ENCODE measurements around the gene IGIP. TPM values are rescaled to one million over a fixed set of nuclear protein-coding genes. Genes with fewer than 3 reads are reported as not detected.

IGIP gene
- total RNA-seq, 1 donor from 2014 or later: 1.6 TPM

GRCh38 chr5:140142856-140143255 lies 17.1 kb downstream of the IGIP start:
- no peak overlapping the region for H3K4me3 Mint-ChIP-seq
- H3K9me3 Mint-ChIP-seq: no peaks in the 10 kb centered on the region
- H3K4me1 ChIP-seq: peaks cover 6% of the 10 kb centered on the region
- H3F3A ChIP-seq (ENCODE audit: low read depth): no peaks in the 10 kb centered on the region
- H3K36me3 ChIP-seq: no peaks in the 10 kb centered on the region
- no peak overlapping the region for H3K27ac Mint-ChIP-seq
- no peaks in the 10 kb centered on the region for H3K9me3 ChIP-seq (ENCODE audit: low read depth)
- H3K27me3 Mint-ChIP-seq (ENCODE audit: insufficient read depth, low read depth): peaks cover 46% of the 10 kb centered on the region
- no peaks in the 10 kb centered on the region for H3K79me2 ChIP-seq (ENCODE audit: low read depth)
- H3K27ac ChIP-seq: no peak overlapping the region
- no peak overlapping the region for H3K4me2 ChIP-seq
- DNase-seq (ENCODE audit: low spot score): no peak
- H3K4me1 Mint-ChIP-seq: peaks cover 13% of the 10 kb centered on the region
- peaks cover 34% of the 10 kb centered on the region for H4K20me1 ChIP-seq (ENCODE audit: low read depth)
- H2AFZ ChIP-seq (replicated peaks): no peak overlapping the region
- peaks cover 41% of the 10 kb centered on the region for H3K27me3 ChIP-seq
- H3K4me3 ChIP-seq: no peak overlapping the region
- no peaks in the 10 kb centered on the region for H3K36me3 Mint-ChIP-seq
- H3K9ac ChIP-seq: no peak overlapping the region
- TF ChIP-seq CTCF (IDR thresholded peaks at IDR 0.05) (no peak), EZH2 (IDR thresholded peaks at IDR 0.05) (no peak), EZH2phosphoT487 (IDR thresholded peaks at IDR 0.05) (no peak)

DNA sequence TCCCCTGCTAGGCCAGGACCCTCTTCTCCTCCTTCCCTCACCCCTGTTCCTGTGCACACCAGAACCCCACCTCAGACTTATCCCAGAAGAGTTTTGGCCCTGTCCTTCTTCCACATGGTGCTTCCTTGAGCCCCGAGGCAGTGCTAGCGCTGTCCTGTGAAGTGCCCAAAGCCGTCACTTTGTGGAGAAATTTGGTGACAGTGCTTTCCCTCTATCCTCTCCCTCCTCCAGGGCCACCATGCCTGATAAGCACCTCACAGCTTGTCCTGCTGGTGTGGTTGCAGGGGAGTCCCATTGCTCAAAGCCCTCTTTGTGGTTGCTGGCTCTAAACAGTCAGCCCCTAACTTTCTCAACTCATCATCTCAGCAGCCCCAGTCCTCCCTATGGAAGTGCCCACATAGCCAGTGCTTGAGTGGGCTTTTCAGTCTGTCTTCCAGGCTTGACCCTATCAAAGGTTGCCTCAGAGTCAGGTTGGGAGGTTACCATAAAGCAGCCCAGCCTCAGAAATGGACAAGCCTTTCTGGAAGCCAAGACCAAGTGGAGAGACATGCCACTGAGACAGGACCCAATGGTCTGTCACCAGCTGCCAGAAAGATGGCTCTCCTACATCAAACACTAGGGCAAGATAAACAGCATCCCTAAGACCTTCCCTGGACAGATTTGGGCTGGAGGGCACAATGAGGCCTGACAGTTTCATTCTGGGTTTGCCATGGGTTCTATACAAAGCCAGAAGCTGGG lies 18.0 kb downstream of the IGIP start:
- no peak overlapping the region for H3K27ac Mint-ChIP-seq
- Histone ChIP-seq H3K4me3 (no peak overlapping the region), H3K36me3 (no peaks in the 10 kb centered on the region), H3K27me3 (peaks cover 49% of the 10 kb centered on the region), H3K9ac (no peak overlapping the region), H3K9me3 (ENCODE audit: low read depth) (no peaks in the 10 kb centered on the region), H3K4me1 (peaks cover 6% of the 10 kb centered on the region), H3K79me2 (ENCODE audit: low read depth) (no peaks in the 10 kb centered on the region), H2AFZ (replicated peaks) (no peak overlapping the region), H4K20me1 (ENCODE audit: low read depth) (peaks cover 42% of the 10 kb centered on the region), H3K27ac (no peak overlapping the region), H3F3A (ENCODE audit: low read depth) (no peaks in the 10 kb centered on the region), H3K4me2 (no peak overlapping the region)
- H3K4me1 Mint-ChIP-seq: peaks cover 12% of the 10 kb centered on the region
- peak overlapping the region; percentile 8 for H3K4me3 Mint-ChIP-seq
- H3K27me3 Mint-ChIP-seq (ENCODE audit: insufficient read depth, low read depth): peaks cover 54% of the 10 kb centered on the region
- TF ChIP-seq CTCF (IDR thresholded peaks at IDR 0.05) (no peak), EZH2phosphoT487 (IDR thresholded peaks at IDR 0.05) (no peak), EZH2 (IDR thresholded peaks at IDR 0.05) (no peak)
- H3K9me3 Mint-ChIP-seq: no peaks in the 10 kb centered on the region
- DNase-seq (ENCODE audit: low spot score): no peak
- H3K36me3 Mint-ChIP-seq: no peaks in the 10 kb centered on the region

DNA sequence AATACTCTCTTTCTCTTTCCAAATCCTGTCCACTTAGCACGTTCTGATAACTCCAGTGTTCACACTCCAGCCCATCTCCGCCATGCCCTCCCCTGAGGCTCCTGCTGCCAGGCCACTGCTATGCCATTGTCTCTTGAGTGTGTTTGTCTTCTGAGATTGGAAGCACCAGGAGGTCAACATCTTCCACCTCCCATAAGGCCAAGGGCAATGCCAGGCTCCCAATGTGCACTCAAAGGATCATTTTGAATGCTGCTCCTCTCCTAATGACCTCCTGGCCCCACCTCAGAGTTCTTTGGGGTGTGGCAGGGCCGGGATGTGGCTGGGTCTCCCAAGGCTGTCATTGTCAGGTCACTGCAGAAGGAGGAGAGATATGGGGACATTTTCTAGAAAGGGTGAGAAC lies 19.5 kb downstream of the IGIP start:
- no peak for TF ChIP-seq EZH2 (IDR thresholded peaks at IDR 0.05)
- no peak for TF ChIP-seq CTCF (IDR thresholded peaks at IDR 0.05)
- no peak for TF ChIP-seq EZH2phosphoT487 (IDR thresholded peaks at IDR 0.05)
- Histone ChIP-seq H2AFZ (replicated peaks) (no peak overlapping the region), H3K9me3 (ENCODE audit: low read depth) (no peaks in the 10 kb centered on the region), H3K27ac (no peak overlapping the region), H3K4me2 (no peak overlapping the region), H3K27me3 (peaks cover 49% of the 10 kb centered on the region), H3K9ac (no peak overlapping the region), H3K79me2 (ENCODE audit: low read depth) (no peaks in the 10 kb centered on the region), H3K36me3 (no peaks in the 10 kb centered on the region), H3K4me3 (no peak overlapping the region), H4K20me1 (ENCODE audit: low read depth) (peaks cover 42% of the 10 kb centered on the region), H3F3A (ENCODE audit: low read depth) (no peaks in the 10 kb centered on the region), H3K4me1 (peaks cover 6% of the 10 kb centered on the region)
- peak overlapping the region; percentile 69 for H3K4me3 Mint-ChIP-seq
- H3K4me1 Mint-ChIP-seq: peaks cover 12% of the 10 kb centered on the region
- no peak for DNase-seq (ENCODE audit: low spot score)
- no peaks in the 10 kb centered on the region for H3K9me3 Mint-ChIP-seq
- H3K36me3 Mint-ChIP-seq: no peaks in the 10 kb centered on the region
- no peak overlapping the region for H3K27ac Mint-ChIP-seq
- H3K27me3 Mint-ChIP-seq (ENCODE audit: insufficient read depth, low read depth): peaks cover 54% of the 10 kb centered on the region

Measured in neural progenitor cell (in vitro differentiated cells).